ENCODE measurements around the gene SFMBT1.

The SFMBT1 gene

GRCh38 chr3:53026382-53027162, 19.3 kb downstream of the SFMBT1 start:
- no peak for TF ChIP-seq CTCF (IDR thresholded peaks at IDR 0.05; ENCODE audit: insufficient read depth, missing control alignments)
- FAIRE-seq (no peak), DNase-seq (ENCODE audit: insufficient read length, low spot score) (no peak)

- FAIRE-seq (no peak), DNase-seq (ENCODE audit: insufficient read length, low spot score) (no peak)
- no peak for TF ChIP-seq CTCF (IDR thresholded peaks at IDR 0.05; ENCODE audit: insufficient read depth, missing control alignments)
Measured at GRCh38 chr3:53024315-53024714, 21.6 kb downstream of the SFMBT1 start.

- no peak for TF ChIP-seq CTCF (IDR thresholded peaks at IDR 0.05; ENCODE audit: insufficient read depth, missing control alignments)
- FAIRE-seq (peak; percentile 72), DNase-seq (ENCODE audit: insufficient read length, low spot score) (no peak)
Measured at GRCh38 chr3:53023072-53023823, 22.6 kb downstream of the SFMBT1 start.

GRCh38 chr3:53022647-53023046, 23.2 kb downstream of the SFMBT1 start:
- FAIRE-seq (no peak), DNase-seq (ENCODE audit: insufficient read length, low spot score) (no peak)
- TF ChIP-seq CTCF (IDR thresholded peaks at IDR 0.05; ENCODE audit: insufficient read depth, missing control alignments), result no peak

GRCh38 chr3:53016236-53016635, 29.6 kb downstream of the SFMBT1 start:
- DNase-seq (ENCODE audit: insufficient read length, low spot score) (no peak), FAIRE-seq (no peak)
- TF ChIP-seq CTCF (IDR thresholded peaks at IDR 0.05; ENCODE audit: insufficient read depth, missing control alignments), result no peak

- no peak for FAIRE-seq
- no peak for DNase-seq (ENCODE audit: insufficient read length, low spot score)
- no peak for TF ChIP-seq CTCF (IDR thresholded peaks at IDR 0.05; ENCODE audit: insufficient read depth, missing control alignments)
Measured at GRCh38 chr3:53011324-53011723, 34.5 kb downstream of the SFMBT1 start.
